MM.1S (cell line): ENCODE measurements around the gene UQCC2.

Experiments used
- EZH2 ChIP-seq: fragments of 300-600 bp; sonication (generic); optimal IDR thresholded peaks from 2 replicates; pipeline ENCODE3; 2017; ENCODE audit warnings: low read depth, mild to moderate bottlenecking, antibody characterized with exemption, low read length, mixed read lengths
- EZH2phosphoT487 ChIP-seq: fragments of 300-600 bp; sonication (generic); IDR thresholded peaks from 2 replicates; pipeline ENCODE4 v1.6.1; 2018; ENCODE audit warnings: antibody characterized with exemption, low read length
- TF ChIP-seq, protein P1 (sequence below): fragments of 300-600 bp; sonication (generic); IDR thresholded peaks from 2 replicates; pipeline ENCODE4 v1.5.1; 2016; ENCODE audit warnings: antibody characterized with exemption, low read length, mixed read lengths

DNA sequence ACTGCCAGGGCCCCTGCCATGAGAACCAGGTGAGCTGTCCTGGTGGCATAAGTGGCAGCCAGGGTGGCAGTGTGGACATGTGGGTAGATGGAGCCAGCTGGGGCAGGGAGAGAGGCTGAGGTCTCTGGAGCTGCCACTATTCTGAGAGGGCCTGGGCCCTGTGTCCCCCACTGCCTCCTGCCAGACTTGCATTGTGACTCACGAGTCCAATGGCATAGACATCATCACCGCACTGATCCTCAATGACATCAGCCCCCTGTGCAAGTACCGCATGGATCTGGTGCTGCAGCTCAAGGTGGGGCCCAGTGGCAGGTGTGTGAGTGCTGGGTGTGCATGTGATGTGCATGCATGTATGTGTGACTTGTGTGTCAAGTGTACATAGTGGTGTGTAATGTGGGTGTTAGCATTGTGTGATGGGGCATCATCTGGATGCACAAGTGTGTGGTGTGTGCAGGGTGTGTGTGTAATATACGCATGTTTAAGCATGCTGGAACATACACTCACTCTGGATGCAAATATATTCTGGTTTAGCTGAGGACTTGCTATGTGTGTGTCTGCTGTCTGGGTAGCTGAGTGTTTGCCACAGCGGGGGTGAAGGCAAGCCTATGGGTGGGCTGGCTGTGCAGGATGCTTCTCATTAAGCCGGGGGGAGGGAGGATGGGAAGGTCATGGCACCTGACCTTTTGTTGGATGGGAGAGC lies 25.1 kb downstream of the UQCC2 start:
- TF ChIP-seq, protein P1, sequence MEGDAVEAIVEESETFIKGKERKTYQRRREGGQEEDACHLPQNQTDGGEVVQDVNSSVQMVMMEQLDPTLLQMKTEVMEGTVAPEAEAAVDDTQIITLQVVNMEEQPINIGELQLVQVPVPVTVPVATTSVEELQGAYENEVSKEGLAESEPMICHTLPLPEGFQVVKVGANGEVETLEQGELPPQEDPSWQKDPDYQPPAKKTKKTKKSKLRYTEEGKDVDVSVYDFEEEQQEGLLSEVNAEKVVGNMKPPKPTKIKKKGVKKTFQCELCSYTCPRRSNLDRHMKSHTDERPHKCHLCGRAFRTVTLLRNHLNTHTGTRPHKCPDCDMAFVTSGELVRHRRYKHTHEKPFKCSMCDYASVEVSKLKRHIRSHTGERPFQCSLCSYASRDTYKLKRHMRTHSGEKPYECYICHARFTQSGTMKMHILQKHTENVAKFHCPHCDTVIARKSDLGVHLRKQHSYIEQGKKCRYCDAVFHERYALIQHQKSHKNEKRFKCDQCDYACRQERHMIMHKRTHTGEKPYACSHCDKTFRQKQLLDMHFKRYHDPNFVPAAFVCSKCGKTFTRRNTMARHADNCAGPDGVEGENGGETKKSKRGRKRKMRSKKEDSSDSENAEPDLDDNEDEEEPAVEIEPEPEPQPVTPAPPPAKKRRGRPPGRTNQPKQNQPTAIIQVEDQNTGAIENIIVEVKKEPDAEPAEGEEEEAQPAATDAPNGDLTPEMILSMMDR, result no peak
- TF ChIP-seq EZH2phosphoT487 (no peak), EZH2 (no peak)
